ENCODE results near the gene NPHP1.
"Not testable (repeated sequence)": the region's sequence is repeated elsewhere in the genome, so short reads cannot be mapped to it uniquely, and the experiment has no call there.

The NPHP1 gene

DNA sequence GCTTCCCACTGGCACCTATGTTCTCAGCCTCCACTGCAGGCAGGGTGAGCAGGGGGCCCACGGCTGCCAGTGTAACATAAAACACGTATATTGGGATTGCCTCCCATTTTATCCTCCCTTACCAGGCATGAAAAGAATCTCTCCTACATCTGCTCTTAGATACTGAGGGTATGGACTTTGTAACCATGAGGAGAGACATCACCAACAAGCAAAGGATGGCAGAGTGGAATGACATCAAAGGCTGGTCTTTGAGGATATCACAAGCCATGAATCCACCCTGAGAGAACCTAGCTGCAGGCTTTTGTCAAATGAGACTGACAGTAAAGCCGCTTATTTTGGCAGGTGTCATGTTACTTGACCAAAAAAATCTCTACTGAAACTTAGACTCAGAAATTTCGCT, 7.4 kb downstream of the NPHP1 start:
- no peak for DNase-seq

GRCh38 chr2:110190169-110190568, 14.6 kb downstream of the NPHP1 start:
- not testable (repeated sequence) for DNase-seq

DNA sequence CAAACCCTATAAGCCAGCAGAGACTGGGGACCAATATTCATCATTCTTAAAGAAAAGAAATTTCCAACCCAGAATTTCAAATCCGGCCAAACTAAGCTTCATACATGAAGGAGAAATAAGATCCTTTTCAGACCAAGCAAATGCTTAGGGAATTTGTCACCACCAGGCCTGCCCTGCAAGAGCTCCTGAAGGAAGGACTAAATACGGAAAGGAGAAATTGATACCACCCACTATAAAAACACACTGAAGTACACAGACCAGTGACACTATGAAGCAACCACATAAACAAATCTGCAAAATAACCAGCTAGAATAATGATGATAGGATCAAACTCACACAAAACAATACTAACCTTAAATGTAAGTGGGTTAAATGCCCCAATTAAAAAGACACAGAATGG, 22.4 kb downstream of the NPHP1 start:
- DNase-seq, result no peak

DNA sequence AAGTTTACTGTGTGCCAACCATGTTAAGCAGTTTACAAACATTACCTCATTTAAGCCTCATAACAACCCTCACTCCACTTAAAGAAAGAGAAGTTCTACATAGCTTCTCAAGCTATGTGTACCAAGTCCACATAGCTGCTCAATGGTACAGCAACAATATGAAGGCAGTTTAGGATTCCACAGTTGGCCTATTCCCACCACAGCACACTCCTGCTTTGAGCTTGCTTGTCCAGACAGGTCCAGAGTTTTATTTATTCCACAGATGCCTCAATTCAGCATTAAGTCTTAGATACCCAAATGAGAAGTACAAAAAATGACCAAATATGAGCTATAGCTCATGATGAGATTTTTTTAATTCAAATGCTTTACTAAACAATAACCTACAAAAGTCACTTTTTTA, 24.8 kb downstream of the NPHP1 start:
- no peak for DNase-seq

DNA sequence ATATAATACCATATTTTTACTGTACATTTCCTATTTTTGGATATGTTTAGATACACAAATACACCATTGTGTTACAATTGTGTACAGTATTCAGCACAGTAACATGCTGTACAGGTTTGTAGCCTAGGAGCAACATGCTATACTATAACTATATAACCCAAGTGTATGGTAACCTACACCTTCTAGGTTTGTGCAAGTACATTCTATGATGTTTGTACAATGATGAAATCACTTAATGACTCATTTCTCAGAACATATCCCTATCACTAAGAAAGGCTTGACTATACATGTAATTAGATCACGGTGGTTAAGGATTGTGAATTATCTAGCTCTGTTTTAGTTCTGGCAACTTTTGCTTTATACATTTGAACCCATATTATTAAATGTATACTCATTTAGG, 31.3 kb downstream of the NPHP1 start:
- DNase-seq, result peak; percentile 10

DNA sequence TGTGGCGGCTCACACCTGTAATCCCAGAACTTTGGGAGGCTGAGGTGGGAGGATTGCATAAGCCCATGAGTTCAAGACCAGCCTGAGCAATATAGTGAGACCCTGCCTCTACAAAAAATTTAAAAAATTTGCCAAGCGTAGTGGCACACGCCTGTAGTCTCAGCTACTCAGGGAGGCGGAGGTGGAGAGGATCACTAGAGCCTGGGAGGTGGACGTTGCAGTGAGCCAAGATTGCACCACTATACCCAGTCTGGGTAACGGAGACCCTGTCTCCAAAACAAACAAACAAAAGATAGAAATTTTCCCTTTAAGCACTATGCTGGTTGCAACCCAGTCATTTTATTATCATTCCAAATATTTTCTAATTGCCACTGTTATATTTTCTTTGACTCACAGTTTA, 32.3 kb downstream of the NPHP1 start:
- DNase-seq, result no peak

GRCh38 chr2:110170102-110170501, 34.7 kb downstream of the NPHP1 start:
- DNase-seq, result no peak

- DNase-seq, result no peak
Observed at GRCh38 chr2:110167326-110168000, 37.4 kb downstream of the NPHP1 start.

DNA sequence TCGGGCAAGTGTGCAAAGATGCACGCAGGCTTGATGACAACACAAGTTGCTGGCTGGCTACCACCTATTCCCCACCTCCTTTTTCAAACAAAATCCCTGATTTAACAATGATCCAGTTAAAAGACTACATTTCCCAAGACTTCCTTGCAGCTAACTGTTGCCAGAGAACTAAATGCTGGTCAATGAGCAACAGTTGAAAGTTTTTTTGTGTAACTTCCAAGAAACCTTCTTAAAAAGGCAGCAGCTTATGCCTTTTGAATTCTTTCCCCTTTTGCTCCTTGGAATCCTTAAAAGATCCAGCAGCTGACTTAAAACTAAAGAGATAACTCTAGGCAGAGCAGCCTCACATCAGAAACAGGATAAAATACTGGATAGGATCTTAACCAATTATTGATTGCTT, 38.5 kb downstream of the NPHP1 start:
- no peak for DNase-seq

- peak; percentile 58 for DNase-seq
Observed at GRCh38 chr2:110157153-110157793, 47.5 kb downstream of the NPHP1 start.

DNA sequence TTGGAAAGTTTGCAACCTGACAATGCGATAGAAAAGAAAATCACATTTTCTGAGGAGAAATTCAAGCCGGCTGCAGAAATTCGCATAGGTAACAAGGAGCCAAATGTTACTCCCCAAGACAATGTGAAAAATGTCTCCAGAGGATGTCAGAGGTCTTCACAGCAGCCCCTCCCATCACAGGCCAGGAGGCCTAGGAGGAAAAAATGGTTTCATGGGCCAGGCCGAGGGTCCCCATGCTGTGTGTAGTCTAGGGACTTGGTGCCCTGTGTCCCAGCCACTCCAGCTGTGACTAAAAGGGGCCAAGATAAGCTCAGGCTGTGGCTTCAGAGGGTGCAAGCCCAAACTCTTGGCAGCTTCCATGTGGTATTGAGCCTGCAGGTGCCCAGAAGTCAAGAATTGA, 50.0 kb downstream of the NPHP1 start:
- DNase-seq, result not testable (repeated sequence)

GRCh38 chr2:110154188-110154587, 50.6 kb downstream of the NPHP1 start:
- DNase-seq, result not testable (repeated sequence)

DNA sequence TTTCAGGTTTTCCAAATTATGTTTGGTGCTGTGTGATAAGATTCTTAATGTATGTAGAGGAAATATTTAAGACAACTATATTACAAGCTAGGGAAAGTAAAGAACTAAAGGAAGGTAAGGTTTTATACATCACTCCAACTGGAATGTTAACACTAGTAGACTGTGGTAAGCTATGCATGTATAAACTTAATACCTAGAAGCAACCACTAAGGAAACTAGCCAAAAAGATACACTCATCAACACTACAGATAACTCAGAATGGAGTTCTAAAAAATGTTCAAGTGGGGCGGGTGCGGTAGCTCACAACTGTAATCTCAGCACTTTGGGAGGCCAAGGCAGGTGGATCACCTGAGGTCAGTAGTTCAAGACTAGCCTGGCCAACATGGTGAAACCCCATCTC, 51.4 kb downstream of the NPHP1 start:
- no peak for DNase-seq

DNA sequence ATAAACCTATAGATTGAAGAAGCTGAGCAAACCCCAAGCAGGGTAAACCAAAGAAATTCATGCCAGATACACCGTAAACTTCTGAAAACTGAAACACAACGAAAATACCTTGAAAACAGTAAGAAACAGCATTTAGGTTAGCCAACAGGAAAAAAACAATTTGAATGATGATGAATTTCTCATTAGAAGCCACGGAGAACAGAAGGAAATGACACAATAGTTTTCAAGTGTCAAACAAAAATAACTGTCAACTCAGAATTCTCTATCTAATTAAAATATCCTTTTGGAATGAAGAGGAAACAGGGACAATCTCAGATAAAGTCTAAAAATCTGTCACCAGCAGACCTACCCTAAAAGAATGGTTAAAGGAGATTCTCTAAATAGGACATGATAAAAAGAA, 51.9 kb downstream of the NPHP1 start:
- DNase-seq, result no peak

- DNase-seq, result peak; percentile 16
Observed at GRCh38 chr2:110149330-110150220, 55.2 kb downstream of the NPHP1 start.

- DNase-seq, result no peak
Observed at GRCh38 chr2:110146945-110147332, 57.9 kb downstream of the NPHP1 start.

GRCh38 chr2:110146183-110146944, 58.4 kb downstream of the NPHP1 start:
- DNase-seq, result no peak

GRCh38 chr2:110143982-110144381, 60.8 kb downstream of the NPHP1 start:
- no peak for DNase-seq

DNA sequence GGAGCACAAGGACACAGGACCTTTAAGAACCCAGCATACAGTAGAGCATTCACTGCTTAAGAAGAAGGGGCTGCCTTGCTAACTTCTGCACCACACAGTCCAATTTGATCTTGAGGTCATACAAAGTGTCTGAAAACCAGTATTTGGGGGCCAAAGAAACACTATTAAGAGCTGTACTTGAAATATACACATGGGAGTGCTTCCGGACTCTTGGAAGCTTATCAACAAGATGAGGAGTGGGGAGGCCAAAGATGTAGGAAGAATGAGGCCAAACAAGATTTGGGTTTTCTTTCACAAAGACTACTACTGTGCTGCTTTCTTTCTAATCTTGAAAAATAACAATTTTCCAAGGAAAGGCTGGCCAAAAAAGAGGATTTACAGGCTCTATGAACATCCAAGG, 64.4 kb downstream of the NPHP1 start:
- no peak for DNase-seq

DNA sequence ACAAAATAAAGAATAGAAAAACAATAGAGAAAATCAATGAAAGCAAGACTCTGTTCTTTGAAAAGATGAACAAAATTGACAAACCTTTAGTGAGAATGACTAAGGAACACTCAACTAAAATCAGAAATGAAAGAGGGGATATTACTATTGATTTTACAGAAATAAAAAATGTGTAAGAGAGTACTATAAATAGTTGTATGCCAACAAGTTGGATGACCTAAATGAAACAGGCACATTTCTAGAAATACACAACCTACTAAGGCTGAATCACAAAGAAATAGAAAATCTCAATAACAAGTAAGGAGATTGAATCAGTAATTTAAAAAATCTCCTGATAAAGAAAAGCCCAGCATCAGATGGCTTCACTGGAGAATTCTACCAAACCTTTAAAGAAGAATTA, 70.8 kb downstream of the NPHP1 start:
- no peak for DNase-seq

- no peak for DNase-seq
Observed at GRCh38 chr2:110131166-110131565, 73.6 kb downstream of the NPHP1 start.

- DNase-seq, result no peak
Observed at GRCh38 chr2:110130757-110131156, 74.1 kb downstream of the NPHP1 start.

- no peak for DNase-seq
Observed at GRCh38 chr2:110126906-110127305, 77.9 kb downstream of the NPHP1 start.

Data from inflammatory macrophage treated with lipopolysaccharide for 4 hours (primary cell).